ENCODE measurements around the gene ANTXR2. TPM values are rescaled to one million over a fixed set of nuclear protein-coding genes. Genes with fewer than 3 reads are reported as not detected.

ANTXR2 gene
- total and polyA plus RNA-seq, 2 donors from 2014 or later: 10.6 to 33.1 TPM

- no peak for DNase-seq
- no peak for FAIRE-seq
- Histone ChIP-seq H3K4me3 (ENCODE audit: low read length in 3 of 3) (no peak overlapping the region), H3K9me3 (ENCODE audit: control insufficient read depth in 2 of 3, insufficient read depth in 1 of 3, low read length in 3 of 3) (no peaks in the 10 kb centered on the region), H3K27ac (ENCODE audit: low read depth in 2 of 2, low read length in 2 of 2) (no peak overlapping the region), H3K36me3 (ENCODE audit: control insufficient read depth in 2 of 3, insufficient read depth in 3 of 3, low read length in 3 of 3) (peaks cover 0 to 3% (median 0%) of the 10 kb centered on the region in 3 donors), H3K9ac (ENCODE audit: low read length in 3 of 3) (no peak overlapping the region), H3K27me3 (ENCODE audit: control insufficient read depth, insufficient read depth, low read length) (no peaks in the 10 kb centered on the region), H3K4me1 (ENCODE audit: control insufficient read depth in 2 of 3, insufficient read depth in 2 of 3, low read depth in 1 of 3, low read length in 3 of 3) (no peaks in the 10 kb centered on the region)
- no peak for TF ChIP-seq CTCF (IDR thresholded peaks at IDR 0.05; ENCODE audit: borderline replicate concordance, extremely low read depth, insufficient read depth)
- intact Hi-C loops (cut with DNase I): no loop called here
Observed at GRCh38 chr4:80016506-80016905, 56.5 kb downstream of the ANTXR2 start.

- Histone ChIP-seq H3K9ac (ENCODE audit: low read length in 3 of 3) (no peak overlapping the region), H3K27me3 (ENCODE audit: control insufficient read depth, insufficient read depth, low read length) (no peaks in the 10 kb centered on the region), H3K4me1 (ENCODE audit: control insufficient read depth in 2 of 3, insufficient read depth in 2 of 3, low read depth in 1 of 3, low read length in 3 of 3) (no peaks in the 10 kb centered on the region), H3K9me3 (ENCODE audit: control insufficient read depth in 2 of 3, insufficient read depth in 1 of 3, low read length in 3 of 3) (no peaks in the 10 kb centered on the region), H3K4me3 (ENCODE audit: low read length in 3 of 3) (no peak overlapping the region), H3K27ac (ENCODE audit: low read depth in 2 of 2, low read length in 2 of 2) (no peak overlapping the region), H3K36me3 (ENCODE audit: control insufficient read depth in 2 of 3, insufficient read depth in 3 of 3, low read length in 3 of 3) (peaks cover 0 to 3% (median 0%) of the 10 kb centered on the region in 3 donors)
- no peak for FAIRE-seq
- intact Hi-C loops (cut with DNase I): no loop called here
- DNase-seq: peak in 2 of 5 donors; percentile 24 to 59
- no peak for TF ChIP-seq CTCF (IDR thresholded peaks at IDR 0.05; ENCODE audit: borderline replicate concordance, extremely low read depth, insufficient read depth)
Observed at GRCh38 chr4:80015407-80016189, 57.4 kb downstream of the ANTXR2 start.

- FAIRE-seq: no peak
Observed at GRCh38 chr4:80014531-80014930, 58.5 kb downstream of the ANTXR2 start.

More at GRCh38 chr4:80014531-80014930, 58.5 kb downstream of the ANTXR2 start:
- Histone ChIP-seq H3K27me3 (ENCODE audit: control insufficient read depth, insufficient read depth, low read length) (no peaks in the 10 kb centered on the region), H3K36me3 (ENCODE audit: control insufficient read depth in 2 of 3, insufficient read depth in 3 of 3, low read length in 3 of 3) (peaks cover 0 to 3% (median 0%) of the 10 kb centered on the region in 3 donors), H3K4me1 (ENCODE audit: control insufficient read depth in 2 of 3, insufficient read depth in 2 of 3, low read depth in 1 of 3, low read length in 3 of 3) (no peaks in the 10 kb centered on the region), H3K9me3 (ENCODE audit: control insufficient read depth in 2 of 3, insufficient read depth in 1 of 3, low read length in 3 of 3) (no peaks in the 10 kb centered on the region), H3K9ac (ENCODE audit: low read length in 3 of 3) (no peak overlapping the region), H3K4me3 (ENCODE audit: low read length in 3 of 3) (no peak overlapping the region), H3K27ac (ENCODE audit: low read depth in 2 of 2, low read length in 2 of 2) (no peak overlapping the region)
- no peak for TF ChIP-seq CTCF (IDR thresholded peaks at IDR 0.05; ENCODE audit: borderline replicate concordance, extremely low read depth, insufficient read depth)
- intact Hi-C loops (cut with DNase I): no loop called here
- DNase-seq: no peak
